Nephron progenitor cell (in vitro differentiated cells): Measurements from ENCODE around the gene TRAP1.

ENCODE experiments used
- DNase-seq: peaks from one replicate; pipeline ENCODE4 v3.0.0; 2021
- H3K27ac Mint-ChIP-seq: 2 replicates; pipeline ENCODE4 v1.8.0; 2021; ENCODE audit warnings: mild to moderate bottlenecking, moderate library complexity, mixed read lengths
- H3K27me3 Mint-ChIP-seq: 2 replicates; pipeline ENCODE4 v1.8.0; 2021; ENCODE audit warnings: mild to moderate bottlenecking, low read depth, mixed read lengths; ENCODE audit not compliant: poor library complexity
- H3K36me3 Mint-ChIP-seq: 2 replicates; pipeline ENCODE4 v1.8.0; 2021; ENCODE audit warnings: low read depth, mixed read lengths
- H3K4me1 Mint-ChIP-seq: 2 replicates; pipeline ENCODE4 v1.8.0; 2021; ENCODE audit warnings: mixed read lengths
- H3K4me3 Mint-ChIP-seq: 2 replicates; pipeline ENCODE4 v1.8.0; 2021; ENCODE audit warnings: mild to moderate bottlenecking, moderate library complexity, mixed read lengths
- H3K9me3 Mint-ChIP-seq: 2 replicates; pipeline ENCODE4 v1.8.0; 2021; ENCODE audit warnings: mild to moderate bottlenecking, moderate library complexity, mixed read lengths
- TF ChIP-seq, protein P1 (sequence below): fragments of 200-600 bp; sonication (generic); IDR thresholded peaks from 2 replicates; pipeline ENCODE4 v1.5.0; 2021; ENCODE audit warnings: antibody characterized with exemption

Gene TRAP1

GRCh38 chr16:3735541-3735940, 18.2 kb upstream of the TRAP1 start:
- no peak overlapping the region for H3K27ac Mint-ChIP-seq
- no peak for DNase-seq
- no peaks in the 10 kb centered on the region for H3K9me3 Mint-ChIP-seq
- no peak overlapping the region for H3K4me3 Mint-ChIP-seq
- no peaks in the 10 kb centered on the region for H3K27me3 Mint-ChIP-seq
- H3K4me1 Mint-ChIP-seq = no peaks in the 10 kb centered on the region
- TF ChIP-seq, protein P1, sequence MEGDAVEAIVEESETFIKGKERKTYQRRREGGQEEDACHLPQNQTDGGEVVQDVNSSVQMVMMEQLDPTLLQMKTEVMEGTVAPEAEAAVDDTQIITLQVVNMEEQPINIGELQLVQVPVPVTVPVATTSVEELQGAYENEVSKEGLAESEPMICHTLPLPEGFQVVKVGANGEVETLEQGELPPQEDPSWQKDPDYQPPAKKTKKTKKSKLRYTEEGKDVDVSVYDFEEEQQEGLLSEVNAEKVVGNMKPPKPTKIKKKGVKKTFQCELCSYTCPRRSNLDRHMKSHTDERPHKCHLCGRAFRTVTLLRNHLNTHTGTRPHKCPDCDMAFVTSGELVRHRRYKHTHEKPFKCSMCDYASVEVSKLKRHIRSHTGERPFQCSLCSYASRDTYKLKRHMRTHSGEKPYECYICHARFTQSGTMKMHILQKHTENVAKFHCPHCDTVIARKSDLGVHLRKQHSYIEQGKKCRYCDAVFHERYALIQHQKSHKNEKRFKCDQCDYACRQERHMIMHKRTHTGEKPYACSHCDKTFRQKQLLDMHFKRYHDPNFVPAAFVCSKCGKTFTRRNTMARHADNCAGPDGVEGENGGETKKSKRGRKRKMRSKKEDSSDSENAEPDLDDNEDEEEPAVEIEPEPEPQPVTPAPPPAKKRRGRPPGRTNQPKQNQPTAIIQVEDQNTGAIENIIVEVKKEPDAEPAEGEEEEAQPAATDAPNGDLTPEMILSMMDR = no peak
- H3K36me3 Mint-ChIP-seq = peaks cover 85% of the 10 kb centered on the region

DNA sequence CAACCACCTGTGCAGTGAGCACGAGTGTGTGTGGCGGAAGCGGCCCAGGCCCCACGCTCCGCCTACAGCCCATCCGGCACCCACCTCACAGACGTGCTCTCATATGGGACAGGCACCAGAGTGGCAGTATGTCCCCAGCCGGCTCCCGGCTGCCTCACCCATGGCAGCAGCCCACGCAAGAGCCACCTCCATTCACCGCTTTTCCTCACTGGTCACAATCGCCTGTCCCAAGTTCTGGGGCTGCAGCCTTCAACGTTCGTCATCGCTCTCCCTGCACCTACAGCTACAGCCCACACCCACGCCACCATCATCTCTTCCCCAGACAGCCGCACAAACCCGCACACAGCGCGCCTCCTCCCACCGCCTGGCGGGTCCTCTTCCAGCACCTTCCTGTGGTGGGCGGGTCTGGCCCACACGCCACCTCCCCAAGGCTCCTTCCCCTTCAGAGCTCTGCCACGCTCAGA, 17.5 kb upstream of the TRAP1 start:
- Mint-ChIP-seq H3K27me3 (no peaks in the 10 kb centered on the region), H3K9me3 (no peaks in the 10 kb centered on the region), H3K27ac (peak overlapping the region; percentile 64), H3K4me1 (no peaks in the 10 kb centered on the region), H3K4me3 (no peak overlapping the region), H3K36me3 (peaks cover 87% of the 10 kb centered on the region)
- TF ChIP-seq, protein P1 = no peak
- no peak for DNase-seq

DNA sequence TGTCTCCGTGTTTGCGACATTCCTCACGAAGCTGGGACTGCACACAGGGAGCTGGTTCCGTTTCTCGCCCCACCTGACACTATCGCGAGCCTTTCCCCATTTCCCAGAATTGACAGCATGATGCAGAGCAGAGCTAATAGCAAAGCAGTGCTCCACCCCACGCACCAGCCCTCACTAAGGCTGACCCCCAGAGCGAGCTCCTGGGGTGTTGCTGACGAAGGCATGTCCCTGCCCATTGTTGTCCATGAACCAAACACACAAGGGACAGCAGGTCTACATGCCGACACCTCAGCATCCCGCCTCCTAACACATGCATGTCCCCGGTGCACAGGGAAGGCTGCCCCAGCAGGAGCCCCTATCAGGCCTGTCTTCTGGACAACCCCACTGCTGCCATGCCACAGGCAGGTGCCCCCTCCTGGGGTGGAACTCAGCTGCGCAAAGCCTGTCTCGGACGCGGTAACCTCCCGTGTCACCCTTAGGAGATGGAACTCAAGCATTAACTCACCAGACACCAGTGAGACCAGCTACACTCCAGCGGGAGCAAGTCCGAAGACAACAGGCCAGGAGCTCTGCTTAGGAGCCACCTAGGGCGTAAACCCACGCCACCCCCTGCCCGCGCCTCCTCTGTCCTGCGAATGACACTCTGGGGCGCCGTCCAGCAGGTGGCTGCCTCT, 16.9 kb upstream of the TRAP1 start:
- Mint-ChIP-seq H3K9me3 (no peaks in the 10 kb centered on the region), H3K27me3 (no peaks in the 10 kb centered on the region), H3K4me1 (no peaks in the 10 kb centered on the region), H3K36me3 (peaks cover 85% of the 10 kb centered on the region), H3K4me3 (no peak overlapping the region), H3K27ac (peak overlapping the region; percentile 36)
- DNase-seq = no peak
- TF ChIP-seq, protein P1 = no peak

DNA sequence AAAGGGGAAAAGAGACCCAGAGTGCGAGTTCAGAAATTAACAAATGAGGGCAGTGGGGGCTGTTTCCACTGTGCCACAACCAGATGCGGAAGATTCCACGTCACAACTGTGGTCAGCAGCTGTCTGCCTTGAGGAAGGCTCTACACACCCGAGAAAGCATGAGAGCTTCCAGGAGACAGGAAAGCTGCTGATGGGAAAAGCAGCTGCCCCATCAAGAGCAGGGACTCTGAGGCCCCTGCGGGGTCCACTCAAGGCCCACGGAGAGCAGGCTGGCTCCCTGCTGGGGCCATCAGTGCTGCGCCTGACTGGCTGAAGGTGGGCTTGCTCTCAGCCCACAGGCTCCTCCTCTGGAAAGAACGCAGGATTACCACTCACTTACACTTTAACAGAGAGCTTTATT, 14.8 kb upstream of the TRAP1 start:
- no peak overlapping the region for H3K27ac Mint-ChIP-seq
- no peak for DNase-seq
- H3K36me3 Mint-ChIP-seq = peaks cover 71% of the 10 kb centered on the region
- H3K4me1 Mint-ChIP-seq = no peaks in the 10 kb centered on the region
- H3K9me3 Mint-ChIP-seq = no peaks in the 10 kb centered on the region
- TF ChIP-seq, protein P1 = no peak
- H3K27me3 Mint-ChIP-seq = no peaks in the 10 kb centered on the region
- no peak overlapping the region for H3K4me3 Mint-ChIP-seq

DNA sequence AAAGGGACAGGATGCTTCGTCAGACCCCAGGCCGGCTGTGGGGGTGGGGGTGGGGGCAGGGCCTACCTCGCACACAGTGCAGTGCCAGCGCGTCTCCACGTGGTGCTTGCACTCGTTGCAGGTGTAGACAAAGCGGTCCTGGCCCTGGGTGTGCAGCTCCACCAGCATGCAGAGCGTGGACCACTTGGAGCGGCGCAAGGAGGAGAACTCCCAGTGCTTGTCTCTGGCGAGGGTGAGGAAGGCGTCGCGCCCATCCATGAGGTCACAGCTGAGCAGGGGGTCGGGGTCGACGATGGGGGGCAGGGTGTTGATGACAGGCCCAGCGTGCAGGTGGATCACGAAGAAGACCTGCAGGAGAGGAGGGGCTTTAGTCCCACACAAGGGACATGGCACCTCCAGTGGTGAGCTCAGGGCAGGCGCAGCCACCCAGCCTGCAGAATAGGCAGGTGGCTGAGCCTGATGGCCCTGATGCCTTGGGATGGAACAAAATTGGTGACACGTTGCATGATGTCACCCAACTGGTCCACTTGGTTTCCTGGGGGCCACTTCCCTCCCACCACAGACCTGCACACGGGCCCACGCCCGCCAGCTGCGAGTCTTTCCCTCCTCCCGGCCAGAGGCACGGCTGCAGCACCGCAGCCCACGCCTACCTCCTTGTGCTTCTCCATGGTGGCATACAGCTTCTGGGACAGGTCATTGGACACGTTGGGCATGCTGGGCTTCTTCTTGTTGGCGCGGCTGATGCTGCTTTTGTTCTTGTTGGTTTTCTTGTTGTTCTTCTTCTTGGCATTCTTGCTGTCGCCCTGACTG, 14.0 kb upstream of the TRAP1 start:
- Mint-ChIP-seq H3K27ac (no peak overlapping the region), H3K4me1 (no peaks in the 10 kb centered on the region), H3K4me3 (no peak overlapping the region), H3K27me3 (no peaks in the 10 kb centered on the region), H3K36me3 (peaks cover 68% of the 10 kb centered on the region), H3K9me3 (no peaks in the 10 kb centered on the region)
- no peak for DNase-seq
- TF ChIP-seq, protein P1 = no peak
